Left kidney (tissue), 8 donors: ENCODE data around the gene LIX1. TPM values are rescaled to one million over a fixed set of nuclear protein-coding genes. Genes with fewer than 3 reads are reported as not detected.
A peak's percentile ranks its signal among the peaks of the same experiment; 100 is the strongest.
"Not testable (repeated sequence)": the region's sequence is repeated elsewhere in the genome, so short reads cannot be mapped to it uniquely, and the experiment has no call there.

Source experiments
- DNase-seq: peaks from one replicate; pipeline ENCODE4 v3.0.0-alpha.2; 2013
- long read RNA-seq, 8 donors: transcript quantifications; one replicate each; lab custom pipeline, GENCODE V29; 2026
- polyA plus RNA-seq: library from polyadenylated mRNA; unstranded; fragments of 120-200 nt; gene quantifications from one replicate; pipeline ENCODE4 v1.2.1, GENCODE V29; 2013; ENCODE audit not compliant: insufficient read length

The LIX1 gene
- polyA plus RNA-seq = 4.9 TPM
- long read RNA-seq, donor 1, full-length matches to known transcripts = 3 of 3 reads
- long read RNA-seq, donor 1, partial matches to known transcripts = 0 of 3 reads
- long read RNA-seq, donor 1, other reads (novel, unspliced or antisense) = 0 of 3 reads
- long read RNA-seq, donor 2, full-length matches to known transcripts = 2 of 2 reads
- long read RNA-seq, donor 2, partial matches to known transcripts = 0 of 2 reads
- long read RNA-seq, donor 2, other reads (novel, unspliced or antisense) = 0 of 2 reads
- long read RNA-seq, donor 3, full-length matches to known transcripts = 2 of 2 reads
- long read RNA-seq, donor 3, partial matches to known transcripts = 0 of 2 reads
- long read RNA-seq, donor 3, other reads (novel, unspliced or antisense) = 0 of 2 reads
- long read RNA-seq, donor 4 = 0 reads
- long read RNA-seq, donor 5 = 0 reads
- long read RNA-seq, donor 6, full-length matches to known transcripts = 1 of 1 reads
- long read RNA-seq, donor 6, partial matches to known transcripts = 0 of 1 reads
- long read RNA-seq, donor 6, other reads (novel, unspliced or antisense) = 0 of 1 reads
- long read RNA-seq, donor 7, full-length matches to known transcripts = 3 of 3 reads
- long read RNA-seq, donor 7, partial matches to known transcripts = 0 of 3 reads
- long read RNA-seq, donor 7, other reads (novel, unspliced or antisense) = 0 of 3 reads
- long read RNA-seq, donor 8, full-length matches to known transcripts = 1 of 1 reads
- long read RNA-seq, donor 8, partial matches to known transcripts = 0 of 1 reads
- long read RNA-seq, donor 8, other reads (novel, unspliced or antisense) = 0 of 1 reads

- peak; percentile 53 for DNase-seq
Measured at GRCh38 chr5:97142521-97143254, at the start of gene LIX1. Gene LIX1, minus strand, starts transcription at chr5:97142611. Its CDS starts 35 bp downstream, at chr5:97142576.

- no peak for DNase-seq
Measured at GRCh38 chr5:97191893-97192292, 49.5 kb upstream of the LIX1 start.

- DNase-seq = not testable (repeated sequence)
Measured at GRCh38 chr5:97189523-97189922, 47.1 kb upstream of the LIX1 start.

GRCh38 chr5:97183930-97184213, 41.5 kb upstream of the LIX1 start:
- no peak for DNase-seq

GRCh38 chr5:97183100-97183929, 40.9 kb upstream of the LIX1 start, which contains the start of gene RIOK2:
Gene RIOK2, minus strand, starts transcription at chr5:97183247. Its CDS starts 56 bp downstream, at chr5:97183191.
- DNase-seq = peak; percentile 96

GRCh38 chr5:97182571-97183099, 40.2 kb upstream of the LIX1 start:
- no peak for DNase-seq

- no peak for DNase-seq
Measured at GRCh38 chr5:97181856-97182545, 39.6 kb upstream of the LIX1 start.

GRCh38 chr5:97179457-97179856, 37.0 kb upstream of the LIX1 start:
- DNase-seq = not testable (repeated sequence)

- DNase-seq = no peak
Measured at GRCh38 chr5:97172227-97172626, 29.8 kb upstream of the LIX1 start.

- DNase-seq = no peak
Measured at GRCh38 chr5:97171703-97172102, 29.3 kb upstream of the LIX1 start.

- DNase-seq = no peak
Measured at GRCh38 chr5:97167435-97167834, 25.0 kb upstream of the LIX1 start.

- no peak for DNase-seq
Measured at GRCh38 chr5:97165726-97166125, 23.3 kb upstream of the LIX1 start.

- no peak for DNase-seq
Measured at GRCh38 chr5:97164846-97165245, 22.4 kb upstream of the LIX1 start.

- no peak for DNase-seq
Measured at GRCh38 chr5:97163790-97164285, 21.4 kb upstream of the LIX1 start.

GRCh38 chr5:97163360-97163764, 21.0 kb upstream of the LIX1 start:
- no peak for DNase-seq

GRCh38 chr5:97162045-97162444, 19.6 kb upstream of the LIX1 start:
- peak; percentile 80 for DNase-seq

- no peak for DNase-seq
Measured at GRCh38 chr5:97157689-97158088, 15.3 kb upstream of the LIX1 start.

GRCh38 chr5:97151370-97151769, 9.0 kb upstream of the LIX1 start:
- DNase-seq = no peak

GRCh38 chr5:97150401-97150800, 8.0 kb upstream of the LIX1 start:
- DNase-seq = no peak

GRCh38 chr5:97149709-97150108, 7.3 kb upstream of the LIX1 start:
- no peak for DNase-seq

- no peak for DNase-seq
Measured at GRCh38 chr5:97148288-97148687, 5.9 kb upstream of the LIX1 start.
